IMR-90 (cell line): ENCODE results near the gene RIMOC1.

Experiments used
- CTCF ChIP-seq: conservative IDR thresholded peaks from 2 replicates; pipeline ENCODE4 v1.5.1; 2012; ENCODE audit warnings: mild to moderate bottlenecking, low read depth, low read length, improper control_type of control experiment
- MXI1 ChIP-seq: IDR thresholded peaks from 2 replicates; pipeline ENCODE4 v1.6.1; 2012; ENCODE audit warnings: low read depth, mild to moderate bottlenecking, low read length, moderate library complexity, borderline replicate concordance
- POLR2A ChIP-seq: IDR thresholded peaks from 2 replicates; pipeline ENCODE4 v1.6.1; 2012; ENCODE audit warnings: mild to moderate bottlenecking, low read depth, low read length
- RAD21 ChIP-seq: IDR thresholded peaks from 2 replicates; pipeline ENCODE4 v1.6.1; 2012; ENCODE audit warnings: low read length, improper control_type of control experiment

- TF ChIP-seq POLR2A = no peak
- TF ChIP-seq MXI1 = no peak
- TF ChIP-seq CTCF = no peak
- no peak for TF ChIP-seq RAD21
These were observed 7.9 kb upstream of the RIMOC1 start for GRCh38 chr5:41896230-41896629.
